ENCODE data around the gene TRNT1. TPM values are rescaled to one million over a fixed set of nuclear protein-coding genes. Genes with fewer than 3 reads are reported as not detected.

The TRNT1 gene
- total RNA-seq (2014; rRNA removed; shearing (Covaris generic)) = 18.9 and 36.7 TPM in 2 replicates

DNA sequence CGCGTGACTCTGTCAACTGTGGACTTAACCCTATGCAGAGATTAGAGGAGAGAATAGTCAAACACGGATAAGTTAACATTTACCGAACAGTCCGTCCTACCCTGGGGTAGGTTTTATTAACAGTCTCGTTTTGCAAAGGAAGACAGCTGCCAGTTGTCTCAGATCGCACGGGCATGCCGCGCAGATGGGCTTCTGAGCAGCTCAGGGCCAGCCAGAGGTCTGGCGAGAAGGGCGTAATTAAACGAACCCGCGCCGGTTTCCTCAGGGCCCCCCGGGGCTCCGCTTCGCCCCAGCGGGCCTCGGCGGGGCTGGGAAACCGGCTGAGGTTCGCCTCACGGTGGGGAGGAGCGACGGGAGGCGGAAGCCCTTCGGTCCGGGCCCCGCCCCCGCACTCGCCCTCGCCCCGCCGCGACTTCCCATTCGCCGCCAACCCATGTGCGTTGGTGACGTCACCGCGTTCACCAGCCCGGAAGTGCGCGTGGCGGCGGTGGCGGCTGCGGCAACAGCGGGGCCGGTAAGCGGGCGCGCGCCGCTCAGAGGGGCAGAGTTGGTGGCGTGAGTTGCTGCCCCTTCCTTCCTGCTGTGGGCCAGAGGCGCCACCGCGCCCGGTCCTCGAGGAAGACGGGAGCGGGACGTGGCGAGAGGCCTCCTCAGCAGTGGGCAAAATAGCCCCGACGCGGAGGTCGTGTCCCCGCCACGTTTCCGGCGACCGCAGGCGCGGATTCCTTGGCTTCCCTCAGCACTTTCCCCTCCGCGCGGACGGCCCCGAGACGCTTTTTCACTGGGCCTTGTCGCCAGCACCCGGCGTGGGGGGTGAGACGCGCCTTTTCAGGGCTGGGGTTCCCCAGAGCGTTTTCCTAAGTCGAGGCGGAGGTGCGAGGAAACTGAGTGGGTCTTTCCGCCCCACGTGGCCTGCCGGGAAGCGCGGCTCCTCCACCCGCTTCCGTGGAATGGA, at the start of gene TRNT1:
Gene TRNT1 (plus strand): TSS at position 464 of the 955 bp plus-strand sequence. CDS start 2,101 bp downstream, outside the sequence.
- no peaks in the 10 kb centered on the region for H3K27me3 ChIP-seq (replicated peaks)
- H3K4me1 ChIP-seq (replicated peaks) = peaks cover 5% of the 10 kb centered on the region
- peak; percentile 93 to 94 for DNase-seq (ENCODE audit: low read depth in 1 of 2, low spot score in 2 of 2)
- peaks cover 34% of the 10 kb centered on the region for H3K36me3 ChIP-seq
- no peaks in the 10 kb centered on the region for H3K9me3 ChIP-seq (replicated peaks)
- H3K4me3 ChIP-seq = peak within 1 kb of the TSS; percentile 90
- peak within 1 kb of the TSS; percentile 94 for H3K27ac ChIP-seq

DNA sequence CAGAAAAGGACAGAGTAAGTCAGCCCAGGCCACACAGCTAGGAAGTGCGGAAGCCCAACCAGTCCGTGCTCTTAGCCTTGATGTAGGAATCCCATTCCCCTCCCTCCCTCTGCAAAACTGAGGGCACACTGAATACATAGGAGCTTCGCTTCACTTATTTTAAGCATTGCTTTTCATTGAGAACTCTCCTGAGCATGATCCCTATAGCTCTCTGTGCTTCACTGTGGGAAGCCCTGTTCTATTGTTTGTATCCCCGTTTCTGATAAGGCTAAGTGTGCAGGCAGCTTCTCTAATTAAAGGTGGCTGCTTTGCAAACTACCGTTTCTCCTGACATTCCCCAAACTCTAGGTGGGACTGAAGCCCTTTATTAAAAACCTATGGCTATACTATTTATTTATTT, 46.4 kb upstream of the TRNT1 start:
- no peaks in the 10 kb centered on the region for H3K9me3 ChIP-seq (replicated peaks)
- H3K27me3 ChIP-seq (replicated peaks) = no peaks in the 10 kb centered on the region
- H3K4me1 ChIP-seq (replicated peaks) = no peaks in the 10 kb centered on the region
- H3K4me3 ChIP-seq = no peak overlapping the region
- DNase-seq (ENCODE audit: low read depth in 1 of 2, low spot score in 2 of 2) = no peak
- no peaks in the 10 kb centered on the region for H3K36me3 ChIP-seq
- H3K27ac ChIP-seq = no peak overlapping the region

DNA sequence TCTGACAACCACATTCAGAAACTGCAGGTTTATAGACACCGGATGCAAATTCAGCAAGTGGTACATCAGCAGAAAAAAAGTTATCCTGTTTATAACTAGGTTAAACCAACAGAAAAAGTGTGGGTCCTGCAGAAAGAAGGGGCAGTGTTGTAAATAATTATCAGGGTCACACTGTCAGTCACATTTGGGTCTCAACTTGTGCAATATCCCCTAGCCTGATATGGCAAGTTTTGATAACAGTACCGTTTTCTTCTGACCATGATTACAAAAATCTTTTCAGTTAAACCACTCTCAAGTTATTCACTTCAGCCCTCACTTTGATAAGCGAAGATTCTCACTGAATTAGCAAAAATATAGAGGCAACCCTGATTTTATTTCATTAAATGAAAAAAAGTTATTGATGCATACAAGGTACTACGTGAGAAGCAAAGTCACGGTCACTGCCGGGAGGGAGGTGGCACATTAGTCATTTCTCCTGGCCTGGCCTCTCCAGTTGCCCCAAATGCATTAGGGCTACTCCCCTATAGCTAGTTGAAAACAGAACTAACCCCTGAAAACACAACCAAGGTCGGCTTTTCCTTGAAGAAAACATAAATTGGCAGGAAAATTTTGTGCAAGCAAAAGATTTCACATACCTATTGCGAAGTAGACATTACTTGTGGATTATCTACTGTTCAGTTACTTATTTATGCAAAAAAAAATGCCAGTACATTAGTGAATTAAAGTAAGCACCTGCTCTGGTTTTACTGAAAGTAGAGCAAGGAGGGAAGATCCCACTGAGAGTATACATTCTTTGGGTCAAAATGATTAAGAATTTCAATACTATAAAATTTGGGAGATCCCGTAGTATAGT, 45.1 kb upstream of the TRNT1 start:
- H3K9me3 ChIP-seq (replicated peaks) = no peaks in the 10 kb centered on the region
- no peak for DNase-seq (ENCODE audit: low read depth in 1 of 2, low spot score in 2 of 2)
- H3K4me1 ChIP-seq (replicated peaks) = no peaks in the 10 kb centered on the region
- H3K27ac ChIP-seq = no peak overlapping the region
- H3K4me3 ChIP-seq = no peak overlapping the region
- no peaks in the 10 kb centered on the region for H3K27me3 ChIP-seq (replicated peaks)
- no peaks in the 10 kb centered on the region for H3K36me3 ChIP-seq

DNA sequence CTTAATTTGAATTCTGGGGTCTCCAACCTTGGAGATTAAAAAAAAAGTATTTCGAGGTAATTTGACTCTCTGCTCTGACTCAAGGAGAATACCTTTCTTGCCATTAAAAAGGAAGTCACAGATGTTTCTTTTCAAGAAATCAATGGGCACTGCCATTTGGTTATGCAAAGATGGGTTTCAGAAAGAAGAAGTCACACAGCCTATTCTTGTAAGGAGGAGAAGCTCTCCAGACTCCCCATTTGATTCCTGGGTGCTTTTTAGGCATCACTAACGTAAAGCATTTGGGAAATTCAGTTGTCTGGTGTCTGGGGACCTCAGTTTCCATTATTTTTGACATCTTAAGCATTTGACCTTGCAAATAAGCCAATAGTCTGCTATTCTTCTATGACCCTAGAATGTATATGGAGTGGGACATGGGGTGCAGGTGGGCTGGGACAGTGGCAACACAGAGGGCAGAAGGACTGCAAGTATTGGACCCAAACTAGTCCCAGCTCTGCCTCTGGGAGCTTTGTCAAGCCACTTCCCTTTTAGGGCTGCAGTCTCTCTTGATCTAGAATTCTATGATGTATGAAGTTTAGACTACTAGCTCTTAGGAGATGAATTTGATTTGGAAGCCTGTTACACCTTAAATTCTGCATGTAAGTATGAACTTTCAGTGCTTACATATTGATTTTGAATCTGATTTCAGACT, 44.4 kb upstream of the TRNT1 start:
- Histone ChIP-seq H3K27me3 (replicated peaks) (no peaks in the 10 kb centered on the region), H3K4me3 (no peak overlapping the region), H3K36me3 (no peaks in the 10 kb centered on the region), H3K4me1 (replicated peaks) (no peaks in the 10 kb centered on the region), H3K9me3 (replicated peaks) (no peaks in the 10 kb centered on the region), H3K27ac (no peak overlapping the region)
- DNase-seq (ENCODE audit: low read depth in 1 of 2, low spot score in 2 of 2) = no peak

DNA sequence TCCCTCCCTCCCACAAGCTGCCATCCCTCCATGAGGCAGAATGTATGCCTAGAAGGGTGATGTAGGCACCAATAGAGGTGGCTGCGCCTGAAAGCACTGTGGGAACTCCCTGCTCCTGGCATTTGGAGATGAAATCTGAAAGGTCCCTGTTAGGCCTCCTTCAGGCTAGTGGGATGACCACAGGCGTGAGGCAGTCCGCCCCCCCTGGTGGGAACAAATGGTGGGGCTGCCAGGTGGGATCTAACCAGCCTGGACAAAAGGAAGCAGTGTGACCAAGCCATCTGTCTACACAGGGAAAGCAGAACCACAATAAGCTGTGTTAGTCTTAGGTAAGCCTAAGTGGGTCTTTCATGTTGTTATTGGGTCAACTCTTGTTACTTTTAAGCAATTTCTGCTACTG, 41.9 kb upstream of the TRNT1 start:
- DNase-seq (ENCODE audit: low read depth in 1 of 2, low spot score in 2 of 2) = no peak
- Histone ChIP-seq H3K27ac (no peak overlapping the region), H3K4me1 (replicated peaks) (no peaks in the 10 kb centered on the region), H3K36me3 (no peaks in the 10 kb centered on the region), H3K4me3 (no peak overlapping the region), H3K9me3 (replicated peaks) (no peaks in the 10 kb centered on the region), H3K27me3 (replicated peaks) (no peaks in the 10 kb centered on the region)

DNA sequence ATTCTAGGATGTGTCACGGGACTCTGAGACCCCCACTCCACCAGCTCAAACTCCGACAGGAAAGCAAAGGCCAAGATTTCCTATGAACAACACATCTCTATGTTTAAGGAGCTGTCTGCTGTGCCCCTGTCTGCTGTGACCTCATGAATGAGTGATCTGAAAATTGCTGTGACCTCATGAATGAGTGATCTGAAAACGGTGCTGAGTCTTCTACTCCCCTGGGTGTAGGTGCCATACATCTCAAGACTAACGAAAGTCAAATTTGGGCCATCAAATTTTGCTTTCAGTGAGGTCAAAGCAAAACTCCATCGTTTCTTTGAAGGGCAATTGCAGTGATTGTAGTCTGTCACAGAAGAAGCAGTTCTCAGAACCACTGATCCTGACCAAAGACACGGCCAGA, 41.0 kb upstream of the TRNT1 start:
- H3K27me3 ChIP-seq (replicated peaks) = no peaks in the 10 kb centered on the region
- H3K4me1 ChIP-seq (replicated peaks) = no peaks in the 10 kb centered on the region
- no peaks in the 10 kb centered on the region for H3K36me3 ChIP-seq
- no peak overlapping the region for H3K27ac ChIP-seq
- no peaks in the 10 kb centered on the region for H3K9me3 ChIP-seq (replicated peaks)
- DNase-seq (ENCODE audit: low read depth in 1 of 2, low spot score in 2 of 2) = no peak
- no peak overlapping the region for H3K4me3 ChIP-seq

DNA sequence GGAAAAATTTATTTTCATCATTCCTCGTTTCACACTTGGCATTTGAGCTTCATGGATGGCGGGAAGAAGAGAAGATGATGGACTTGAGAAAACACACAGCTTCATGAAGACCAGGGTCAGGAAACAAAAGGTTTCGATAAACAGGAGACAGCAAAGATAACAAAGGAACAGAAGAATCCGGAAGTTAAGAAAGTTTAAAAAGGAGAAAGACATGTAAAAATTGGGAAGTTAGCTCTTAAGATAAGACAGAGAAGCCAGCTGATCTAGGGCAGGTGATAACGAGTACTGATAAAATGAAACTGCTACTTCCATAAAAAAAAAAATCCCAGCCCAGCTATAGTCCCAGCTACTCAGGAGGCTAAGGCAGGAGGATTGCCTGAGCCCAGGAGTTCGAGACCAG, 40.5 kb upstream of the TRNT1 start:
- Histone ChIP-seq H3K27me3 (replicated peaks) (no peaks in the 10 kb centered on the region), H3K9me3 (replicated peaks) (no peaks in the 10 kb centered on the region), H3K4me3 (no peak overlapping the region), H3K27ac (no peak overlapping the region), H3K4me1 (replicated peaks) (no peaks in the 10 kb centered on the region), H3K36me3 (no peaks in the 10 kb centered on the region)
- DNase-seq (ENCODE audit: low read depth in 1 of 2, low spot score in 2 of 2) = no peak

DNA sequence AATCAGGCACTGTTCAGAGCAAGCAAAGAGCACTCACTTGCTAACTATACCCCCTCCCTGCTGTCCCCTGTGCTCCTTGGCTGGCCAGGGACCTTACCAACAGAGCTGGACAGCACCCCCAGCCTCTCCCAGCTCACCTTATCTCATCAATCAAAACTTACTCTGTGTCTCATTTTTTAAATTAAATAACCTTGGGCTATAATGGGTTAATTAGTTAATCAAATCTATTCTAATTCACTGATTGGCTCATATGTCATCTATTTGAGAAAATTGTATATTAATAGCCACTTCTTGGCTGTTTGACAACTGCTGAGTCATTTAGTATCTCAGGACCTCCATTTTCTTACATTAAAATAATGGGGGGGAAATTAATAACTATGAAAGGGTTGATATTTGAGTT, 39.5 kb upstream of the TRNT1 start:
- Histone ChIP-seq H3K9me3 (replicated peaks) (no peaks in the 10 kb centered on the region), H3K4me3 (no peak overlapping the region), H3K27ac (no peak overlapping the region), H3K4me1 (replicated peaks) (no peaks in the 10 kb centered on the region), H3K27me3 (replicated peaks) (no peaks in the 10 kb centered on the region), H3K36me3 (no peaks in the 10 kb centered on the region)
- DNase-seq (ENCODE audit: low read depth in 1 of 2, low spot score in 2 of 2) = no peak

DNA sequence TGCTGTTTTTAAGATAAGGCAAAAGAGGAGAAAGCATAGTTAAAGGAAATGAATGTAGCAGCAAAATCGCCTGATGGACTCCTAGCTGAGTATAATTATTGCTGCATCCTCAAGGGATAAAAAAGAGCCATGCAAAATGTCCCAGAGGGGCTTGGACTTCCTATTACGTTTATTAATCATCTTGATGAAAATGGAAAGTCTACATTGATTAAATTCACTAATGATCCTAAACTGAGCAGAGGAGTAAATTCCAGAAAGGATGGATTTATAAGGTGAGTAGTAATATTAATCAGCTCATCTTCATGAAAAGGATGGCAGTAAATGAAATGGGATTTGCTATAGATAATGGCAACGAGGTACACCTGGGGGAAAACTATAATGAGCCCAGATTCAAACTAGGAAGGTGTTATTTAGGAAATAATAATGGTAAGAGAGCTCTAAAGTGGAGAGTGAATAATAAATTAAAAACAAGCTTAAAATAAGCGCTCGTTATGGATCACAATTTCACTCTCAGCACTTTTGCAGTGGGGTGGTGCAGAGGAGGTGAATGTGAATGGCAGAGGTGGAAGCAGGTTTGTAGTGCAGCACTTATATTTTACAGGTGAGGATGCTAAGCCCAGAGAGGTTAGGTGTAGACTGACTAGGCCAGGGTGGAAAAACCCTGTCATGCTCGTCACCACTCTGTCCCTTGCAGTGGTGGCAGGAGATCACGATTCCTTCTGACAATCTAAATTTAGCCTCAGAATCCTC, 38.8 kb upstream of the TRNT1 start:
- Histone ChIP-seq H3K27ac (no peak overlapping the region), H3K36me3 (no peaks in the 10 kb centered on the region), H3K27me3 (replicated peaks) (no peaks in the 10 kb centered on the region), H3K4me3 (no peak overlapping the region), H3K4me1 (replicated peaks) (no peaks in the 10 kb centered on the region), H3K9me3 (replicated peaks) (no peaks in the 10 kb centered on the region)
- no peak for DNase-seq (ENCODE audit: low read depth in 1 of 2, low spot score in 2 of 2)

DNA sequence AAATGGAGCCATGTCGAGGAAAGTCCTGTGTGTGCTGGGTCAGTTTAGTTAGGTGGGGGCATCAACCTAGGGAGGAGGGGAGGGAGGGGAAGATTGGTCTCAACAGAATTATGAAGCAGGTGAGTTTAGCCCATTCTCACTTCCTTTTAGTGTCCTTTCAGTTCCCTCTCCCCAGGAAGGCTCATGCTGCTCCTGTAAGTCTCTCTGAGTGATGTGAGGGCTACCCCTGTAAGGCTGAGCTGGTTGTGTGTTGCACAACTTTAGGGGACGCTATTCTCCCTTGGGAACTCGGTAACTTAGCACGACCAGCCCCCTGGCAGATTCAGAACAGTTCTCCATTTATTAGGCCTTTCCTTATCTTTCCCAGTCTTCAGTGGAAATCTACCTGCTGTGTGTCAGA, 37.7 kb upstream of the TRNT1 start:
- H3K27me3 ChIP-seq (replicated peaks) = no peaks in the 10 kb centered on the region
- no peak for DNase-seq (ENCODE audit: low read depth in 1 of 2, low spot score in 2 of 2)
- H3K27ac ChIP-seq = no peak overlapping the region
- no peak overlapping the region for H3K4me3 ChIP-seq
- no peaks in the 10 kb centered on the region for H3K9me3 ChIP-seq (replicated peaks)
- no peaks in the 10 kb centered on the region for H3K36me3 ChIP-seq
- H3K4me1 ChIP-seq (replicated peaks) = no peaks in the 10 kb centered on the region

DNA sequence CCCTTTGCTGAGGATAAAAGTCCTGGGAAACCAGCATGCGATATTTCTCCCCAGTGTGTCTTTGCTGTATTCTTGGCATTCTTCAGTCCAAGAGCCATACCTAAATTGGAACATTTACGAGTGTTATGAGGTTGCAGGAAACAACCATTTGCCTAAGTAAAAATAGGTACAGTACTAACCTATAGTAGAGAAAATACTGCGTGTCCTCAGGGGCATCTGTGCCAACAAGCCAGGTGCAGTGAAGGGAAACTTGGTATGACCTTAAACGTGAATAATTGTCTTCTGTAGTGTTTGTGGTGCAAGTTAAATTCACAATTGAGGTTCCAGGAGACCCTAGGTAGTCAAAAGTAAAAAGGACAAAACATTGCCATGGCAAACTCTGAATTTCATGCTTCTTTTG, 28.8 kb upstream of the TRNT1 start:
- Histone ChIP-seq H3K36me3 (no peaks in the 10 kb centered on the region), H3K9me3 (replicated peaks) (no peaks in the 10 kb centered on the region), H3K4me1 (replicated peaks) (no peaks in the 10 kb centered on the region), H3K27me3 (replicated peaks) (no peaks in the 10 kb centered on the region), H3K4me3 (no peak overlapping the region), H3K27ac (no peak overlapping the region)
- no peak for DNase-seq (ENCODE audit: low read depth in 1 of 2, low spot score in 2 of 2)

DNA sequence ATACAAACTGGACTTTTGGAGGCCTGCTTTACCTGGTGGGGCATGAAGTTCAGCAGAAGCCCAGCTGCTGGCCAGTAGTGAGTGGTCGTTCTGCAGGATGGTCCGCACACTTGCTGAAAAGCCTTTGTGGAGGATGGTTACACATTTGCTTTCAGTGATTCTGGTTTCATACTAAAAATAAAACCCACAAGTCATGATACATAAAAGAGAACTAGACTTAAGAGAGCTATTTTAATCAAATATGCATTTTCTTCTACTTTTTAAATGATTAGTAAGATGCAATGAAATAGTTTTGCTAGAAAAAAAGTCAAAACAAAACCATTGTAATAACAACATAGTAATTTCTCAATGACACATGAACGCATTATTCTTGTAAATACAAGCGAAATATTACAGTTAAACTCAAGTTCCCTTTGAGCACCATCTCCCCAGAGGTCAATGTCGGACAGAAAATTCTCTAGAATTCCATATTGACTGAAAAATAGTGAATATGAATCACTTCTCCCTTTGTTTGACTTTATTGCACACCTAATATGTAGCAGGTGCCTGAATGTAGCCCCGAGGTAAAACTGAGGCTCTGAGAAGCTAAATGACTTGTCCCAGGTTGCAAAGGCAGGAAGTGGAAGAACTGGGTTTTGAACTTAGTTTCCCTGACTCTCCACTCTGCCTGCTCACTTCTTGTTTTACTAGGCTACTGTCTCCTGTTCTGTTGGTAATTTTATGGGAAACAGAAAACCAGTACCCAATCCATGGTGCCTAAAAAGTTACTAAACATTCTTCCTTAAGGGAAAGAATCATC, 24.9 kb upstream of the TRNT1 start:
- Histone ChIP-seq H3K36me3 (no peaks in the 10 kb centered on the region), H3K4me3 (no peak overlapping the region)
- DNase-seq (ENCODE audit: low read depth in 1 of 2, low spot score in 2 of 2) = no peak

More for the DNA sequence above, 24.9 kb upstream of the TRNT1 start:
- no peaks in the 10 kb centered on the region for H3K27me3 ChIP-seq (replicated peaks)
- no peak overlapping the region for H3K27ac ChIP-seq
- H3K4me1 ChIP-seq (replicated peaks) = no peaks in the 10 kb centered on the region
- H3K9me3 ChIP-seq (replicated peaks) = no peaks in the 10 kb centered on the region

Measured in SJSA1 (cell line).